GM12878 (cell line): ENCODE results near the gene NAALADL1. TPM values are rescaled to one million over a fixed set of nuclear protein-coding genes. Genes with fewer than 3 reads are reported as not detected.

ENCODE experiments used
- ATF3 ChIP-seq: IDR thresholded peaks from 2 replicates; pipeline ENCODE4 v1.6.1; 2011; ENCODE audit warnings: low read depth, mild to moderate bottlenecking, low read length, moderate library complexity, borderline replicate concordance; ENCODE audit errors: extremely low read depth
- BCL11A ChIP-seq: IDR thresholded peaks from 2 replicates; pipeline ENCODE4 v1.6.1; 2011; ENCODE audit warnings: low read depth, low read length
- BCL3 ChIP-seq: IDR thresholded peaks from 2 replicates; pipeline ENCODE4 v1.6.1; 2011; ENCODE audit warnings: borderline replicate concordance, low read depth, mild to moderate bottlenecking, moderate library complexity, low read length; ENCODE audit not compliant: insufficient read depth, poor library complexity, severe bottlenecking
- BHLHE40 ChIP-seq, 2 experiments: fragments of 450-650 bp in 1 of 2; IDR thresholded peaks; 2 replicates each; pipeline ENCODE4 v1.6.1; 2011 to 2017; ENCODE audit warnings: low read depth in 2 of 2, borderline replicate concordance in 1 of 2, improper control_type of control experiment in 1 of 2, low read length in 1 of 2, mild to moderate bottlenecking in 1 of 2
- CHD4 ChIP-seq: fragments of 200-600 bp; sonication (generic); IDR thresholded peaks from 2 replicates; pipeline ENCODE4 v1.6.1; 2016; ENCODE audit warnings: mild to moderate bottlenecking
- CTCF ChIP-seq, 3 experiments: IDR thresholded peaks in 2 of 3; conservative IDR thresholded peaks in 1 of 3; 2 replicates each; pipeline ENCODE4 v1.5.1; 2011; ENCODE audit warnings: low read depth in 3 of 3, low read length in 3 of 3, mild to moderate bottlenecking in 3 of 3, control low read depth in 2 of 3, moderate library complexity in 2 of 3, inconsistent platforms in 1 of 3, mixed read lengths in 1 of 3; ENCODE audit not compliant: control insufficient read depth in 2 of 3, insufficient read depth in 1 of 3; ENCODE audit errors: extremely low read depth in 1 of 3
- EP300 ChIP-seq, 2 experiments: fragments of 150-350 bp in 1 of 2; IDR thresholded peaks; 2 replicates each; pipeline ENCODE4 v1.6.1; 2011 to 2012; ENCODE audit warnings: low read depth in 2 of 2, low read length in 2 of 2, borderline replicate concordance in 1 of 2, improper control_type of control experiment in 1 of 2, inconsistent platforms in 1 of 2; ENCODE audit not compliant: control insufficient read depth in 1 of 2
- IRF4 ChIP-seq: IDR thresholded peaks from 2 replicates; pipeline ENCODE4 v1.6.1; 2011; ENCODE audit warnings: low read depth, low read length
- IRF5 ChIP-seq: fragments of 450-650 bp; IDR thresholded peaks from 2 replicates; pipeline ENCODE4 v1.6.1; 2017; ENCODE audit warnings: borderline replicate concordance
- NBN ChIP-seq: fragments of 450-650 bp; IDR thresholded peaks from 2 replicates; pipeline ENCODE4 v1.6.1; 2016
- NR2C1 ChIP-seq: fragments of 450-650 bp; IDR thresholded peaks from 2 replicates; pipeline ENCODE4 v1.6.1; 2017; ENCODE audit warnings: antibody characterized with exemption, mild to moderate bottlenecking, moderate library complexity
- POU2F2 ChIP-seq: IDR thresholded peaks from 3 replicates; pipeline ENCODE4 v1.6.1; 2011; ENCODE audit warnings: low read depth, mild to moderate bottlenecking, low read length, borderline replicate concordance
- SIN3A ChIP-seq: IDR thresholded peaks from 2 replicates; pipeline ENCODE4 v1.6.1; 2012; ENCODE audit warnings: low read depth, low read length, improper control_type of control experiment
- SMAD5 ChIP-seq: IDR thresholded peaks from 2 replicates; pipeline ENCODE4 v1.6.1; 2016; ENCODE audit warnings: antibody characterized with exemption, low read depth
- SMARCA5 ChIP-seq: fragments of 450-650 bp; IDR thresholded peaks from 2 replicates; pipeline ENCODE4 v1.6.1; 2017; ENCODE audit warnings: mild to moderate bottlenecking
- SREBF1 ChIP-seq: IDR thresholded peaks from 2 replicates; pipeline ENCODE4 v1.6.1; 2012; ENCODE audit warnings: mild to moderate bottlenecking, low read length
- TAF1 ChIP-seq: IDR thresholded peaks from 2 replicates; pipeline ENCODE4 v1.6.1; 2011; ENCODE audit warnings: mild to moderate bottlenecking, low read depth, low read length, borderline replicate concordance
- TARDBP ChIP-seq: IDR thresholded peaks from 2 replicates; pipeline ENCODE4 v1.6.1; 2016; ENCODE audit warnings: borderline replicate concordance
- ZNF24 ChIP-seq: fragments of 450-650 bp; IDR thresholded peaks from 2 replicates; pipeline ENCODE4 v1.6.1; 2017; ENCODE audit warnings: antibody characterized with exemption, mild to moderate bottlenecking
- ZZZ3 ChIP-seq: IDR thresholded peaks from 2 replicates; pipeline ENCODE4 v1.6.1; 2011; ENCODE audit warnings: low read depth; ENCODE audit not compliant: control insufficient read depth, insufficient read length
- polyA plus RNA-seq, 11 experiments: library from polyadenylated mRNA; depleted of rRNA in 4 of 11; unstranded in 6 of 11; stranded (reverse) in 5 of 11; fragments of >200 nt; fragmentation: Nextera tagmentation in 4 of 11; fragmentation: Illumina TruSeq in 1 of 11; extraction: Ambion mirVana in 4 of 11; extraction: Trizol in 1 of 11; gene quantifications; 1 replicate in 1 of 11; 2 replicates in 10 of 11; pipeline versions ENCODE4 v1.2.1 to v1.2.3, GENCODE V29; 2011 to 2016; ENCODE audit warnings: inconsistent platforms in 2 of 11, missing spikeins in 2 of 11, low read depth in 1 of 11
- total RNA-seq, 4 experiments: library from RNA; depleted of rRNA in 3 of 4; stranded (reverse); fragments of >200 nt in 3 of 4; fragmentation: Illumina TruSeq in 1 of 4; extraction: Trizol in 1 of 4; gene quantifications; 2 replicates each; pipeline versions ENCODE4 v1.2.1 to v1.2.3, GENCODE V29; 2013 to 2021
- TF ChIP-seq, protein P1 (sequence below): fragments of 450-650 bp; formaldehyde crosslinking; IDR thresholded peaks from 2 replicates; pipeline ENCODE4 v1.4.0; 2022; ENCODE audit warnings: mild to moderate bottlenecking, moderate library complexity

The NAALADL1 gene
- total and polyA plus RNA-seq, 10 of the 15 experiments (the other 5 are each of a cell fraction or from before 2014, with no cell fraction given), result 0.77 to 5.5 (median 1.5) TPM

DNA sequence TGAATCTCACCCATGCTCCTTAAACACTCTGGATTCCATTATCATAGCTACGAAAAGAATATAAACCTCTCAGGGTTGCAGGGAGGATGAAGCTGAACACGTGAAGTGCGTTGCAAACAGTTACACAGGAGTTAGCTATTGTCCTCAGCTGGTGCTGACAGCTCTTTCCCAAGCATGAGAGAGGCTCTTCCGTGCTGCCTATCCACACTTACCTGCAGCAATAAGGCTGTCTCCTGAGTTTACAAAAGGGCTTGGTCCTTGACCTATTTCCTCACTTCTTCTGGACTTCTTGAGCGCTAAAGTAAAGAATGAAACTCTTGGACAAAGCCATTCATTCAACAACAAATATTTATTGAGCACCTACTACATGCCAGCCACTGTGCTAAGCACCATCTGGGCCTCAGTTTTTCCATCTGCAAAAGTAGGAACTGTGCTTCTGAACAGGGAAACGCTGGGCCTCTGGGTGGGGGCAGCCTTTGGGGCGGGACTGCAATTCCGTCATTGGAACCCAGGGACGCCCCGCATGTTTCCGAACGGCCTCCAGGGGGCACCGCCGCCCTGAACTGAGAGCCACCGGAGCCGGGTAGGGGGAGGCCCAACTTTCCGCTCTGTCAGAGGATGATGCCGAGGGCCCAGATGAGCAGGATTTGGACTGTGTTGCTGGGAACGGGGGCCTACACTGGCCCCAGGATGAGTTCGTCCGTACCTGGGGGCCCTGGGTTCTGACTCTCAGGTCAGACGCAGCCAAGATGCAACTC is 45.0 kb downstream of the NAALADL1 start (continued):
- TF ChIP-seq, protein P1, sequence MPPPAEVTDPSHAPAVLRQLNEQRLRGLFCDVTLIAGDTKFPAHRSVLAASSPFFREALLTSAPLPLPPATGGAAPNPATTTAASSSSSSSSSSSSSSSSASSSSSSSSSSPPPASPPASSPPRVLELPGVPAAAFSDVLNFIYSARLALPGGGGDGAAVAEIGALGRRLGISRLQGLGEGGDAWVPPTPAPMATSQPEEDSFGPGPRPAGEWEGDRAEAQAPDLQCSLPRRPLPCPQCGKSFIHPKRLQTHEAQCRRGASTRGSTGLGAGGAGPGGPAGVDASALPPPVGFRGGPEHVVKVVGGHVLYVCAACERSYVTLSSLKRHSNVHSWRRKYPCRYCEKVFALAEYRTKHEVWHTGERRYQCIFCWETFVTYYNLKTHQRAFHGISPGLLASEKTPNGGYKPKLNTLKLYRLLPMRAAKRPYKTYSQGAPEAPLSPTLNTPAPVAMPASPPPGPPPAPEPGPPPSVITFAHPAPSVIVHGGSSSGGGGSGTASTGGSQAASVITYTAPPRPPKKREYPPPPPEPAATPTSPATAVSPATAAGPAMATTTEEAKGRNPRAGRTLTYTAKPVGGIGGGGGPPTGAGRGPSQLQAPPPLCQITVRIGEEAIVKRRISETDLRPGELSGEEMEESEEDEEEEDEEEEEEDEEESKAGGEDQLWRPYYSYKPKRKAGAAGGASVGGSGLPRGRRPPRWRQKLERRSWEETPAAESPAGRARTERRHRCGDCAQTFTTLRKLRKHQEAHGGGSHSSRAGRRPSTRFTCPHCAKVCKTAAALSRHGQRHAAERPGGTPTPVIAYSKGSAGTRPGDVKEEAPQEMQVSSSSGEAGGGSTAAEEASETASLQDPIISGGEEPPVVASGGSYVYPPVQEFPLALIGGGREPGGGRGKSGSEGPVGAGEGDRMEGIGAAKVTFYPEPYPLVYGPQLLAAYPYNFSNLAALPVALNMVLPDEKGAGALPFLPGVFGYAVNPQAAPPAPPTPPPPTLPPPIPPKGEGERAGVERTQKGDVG (CRISPR knock-in tag), result no peak
- no peak for TF ChIP-seq TARDBP
- no peak for TF ChIP-seq SMAD5
- TF ChIP-seq EP300 (IDR thresholded peaks at IDR 0.05; ENCODE audit: borderline replicate concordance in 1 of 2, control insufficient read depth in 1 of 2, low read depth in 2 of 2, low read length in 2 of 2), result no peak; a peak in 1 of 4 replicates
- TF ChIP-seq BCL11A, result 0 out of 2 replicates have a peak, but pooled peaks have one; percentile 9
- TF ChIP-seq BCL3, result peak; percentile 25
- TF ChIP-seq BHLHE40 (IDR thresholded peaks at IDR 0.05; ENCODE audit: borderline replicate concordance in 1 of 2, low read depth in 2 of 2, low read length in 1 of 2), result no peak
- TF ChIP-seq IRF5, result no peak
- peak; percentile 64 to 92 (median 86) for TF ChIP-seq CTCF (IDR thresholded peaks at IDR 0.05 in 2 of 3, conservative IDR thresholded peaks at IDR 0.05 in 1 of 3; ENCODE audit: control insufficient read depth in 2 of 3, extremely low read depth in 1 of 3, insufficient read depth in 1 of 3, low read depth in 3 of 3, low read length in 3 of 3)
- no peak for TF ChIP-seq NR2C1
- TF ChIP-seq SREBF1, result no peak
- no peak for TF ChIP-seq ATF3
- no peak for TF ChIP-seq IRF4
- no peak for TF ChIP-seq TAF1
- TF ChIP-seq SMARCA5, result peak; percentile 94
- TF ChIP-seq POU2F2, result no peak
- TF ChIP-seq NBN, result peak; percentile 94
- TF ChIP-seq ZZZ3, result no peak
- no peak for TF ChIP-seq CHD4
- TF ChIP-seq SIN3A, result no peak
- no peak for TF ChIP-seq ZNF24
